SIG-M5 treated with dmso at 0.1 percent for 504 hours (cell line): ENCODE data around the gene AMPD3.
A peak's percentile ranks its signal among the peaks of the same experiment; 100 is the strongest.

Experiments
- DNase-seq: peaks from one replicate; lab custom pipeline; 2025; ENCODE audit not compliant: unreplicated experiment; lab: John Stamatoyannopoulos, UW

The AMPD3 gene

DNA sequence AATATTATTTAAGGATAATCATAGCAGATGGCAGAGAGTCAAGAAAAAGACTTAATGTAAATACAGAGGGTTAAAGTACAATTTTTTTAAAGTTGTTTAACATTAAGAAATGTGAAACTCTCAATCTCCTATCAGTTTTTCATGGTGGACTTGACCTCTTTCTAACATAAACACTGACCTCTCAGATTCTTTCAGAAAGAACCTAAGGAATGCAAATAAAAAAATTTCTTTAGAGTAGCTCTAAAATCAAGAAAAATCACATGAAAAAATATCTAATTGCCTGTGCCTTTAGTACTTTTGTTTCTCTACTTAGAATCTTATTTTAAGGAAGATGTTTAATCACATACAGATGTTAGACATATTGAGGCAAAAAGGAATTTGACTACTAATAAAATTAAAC is 73.1 kb downstream of the AMPD3 start:
- no peak for DNase-seq

- no peak for DNase-seq
Measured at GRCh38 chr11:10529279-10529678, 74.2 kb downstream of the AMPD3 start.

GRCh38 chr11:10532526-10532925 is 77.5 kb downstream of the AMPD3 start:
- no peak for DNase-seq

- DNase-seq = no peak
Measured at GRCh38 chr11:10533323-10533722, 78.3 kb downstream of the AMPD3 start.

DNA sequence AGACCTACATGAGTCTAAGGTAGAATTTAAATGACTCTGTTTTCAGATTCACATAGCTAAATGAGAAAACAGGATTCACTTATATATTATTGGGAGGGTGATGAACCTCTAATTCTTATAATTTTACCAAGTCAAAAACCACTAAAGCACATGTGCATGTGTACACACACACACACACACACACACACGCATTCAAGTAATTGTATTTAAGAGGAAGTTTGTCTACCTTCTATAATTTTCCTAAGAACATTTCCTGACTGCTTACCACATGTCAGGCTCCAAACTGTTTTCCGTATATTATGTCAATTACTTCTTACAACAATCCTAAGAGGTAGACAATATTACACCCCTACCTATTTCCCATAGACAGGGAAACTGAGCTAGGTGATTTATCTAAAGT is 79.3 kb downstream of the AMPD3 start:
- no peak for DNase-seq

DNA sequence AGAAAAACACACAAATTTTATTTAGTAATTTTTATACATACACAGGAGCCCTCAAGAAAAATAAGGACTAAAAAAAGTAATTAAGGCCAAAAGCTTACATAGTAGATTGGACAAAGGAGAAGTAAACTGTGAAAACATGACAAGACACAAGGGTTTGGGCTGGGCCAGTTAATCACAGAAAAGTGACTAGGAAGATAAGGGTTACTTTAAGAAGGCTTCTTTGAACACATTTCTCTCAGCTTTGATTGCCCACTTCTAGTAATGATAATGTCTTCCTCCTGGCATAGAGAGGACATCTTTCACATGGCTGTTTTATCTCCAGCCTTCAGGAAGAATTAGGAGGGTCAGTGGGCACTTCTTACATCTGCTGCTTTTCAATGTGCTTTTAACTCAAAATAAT is 82.5 kb downstream of the AMPD3 start:
- DNase-seq = no peak

GRCh38 chr11:10538924-10539323 is 83.9 kb downstream of the AMPD3 start:
- DNase-seq = no peak

DNA sequence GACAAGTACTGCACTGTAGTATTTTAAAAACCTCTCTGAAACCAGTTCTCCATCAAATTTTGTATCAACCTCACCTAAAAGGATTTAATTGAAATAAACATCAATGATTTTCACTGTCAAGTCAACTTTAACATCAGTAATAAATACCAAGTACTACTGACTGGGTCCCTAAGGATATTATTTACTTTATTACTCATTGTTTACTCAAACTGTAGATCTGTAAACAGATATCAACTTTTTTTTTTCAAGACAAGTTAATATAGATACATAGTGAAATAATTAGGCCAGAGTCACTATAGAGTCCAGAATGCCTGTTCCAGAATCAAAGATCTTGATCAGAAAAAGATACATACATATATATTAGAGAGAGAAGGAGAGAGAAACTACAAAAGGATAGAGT is 84.3 kb downstream of the AMPD3 start:
- no peak for DNase-seq

DNA sequence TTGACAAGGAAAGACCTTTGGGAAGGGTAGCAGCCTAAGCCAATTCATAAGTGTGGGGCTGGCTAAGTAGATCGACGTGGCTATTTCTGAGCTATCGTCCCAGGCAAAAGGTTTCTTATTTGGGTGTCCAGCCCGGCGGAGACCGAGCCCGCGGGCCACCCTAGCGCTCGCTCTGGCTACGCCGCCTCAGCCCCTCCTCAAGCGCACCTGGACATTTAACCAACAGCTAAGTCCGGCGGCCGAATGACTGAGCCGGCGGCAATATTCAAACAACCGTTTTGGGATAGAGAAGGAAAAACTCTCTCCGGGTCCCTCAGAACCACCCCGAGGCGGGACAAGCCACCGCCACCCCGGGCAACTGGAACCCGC is 85.5 kb downstream of the AMPD3 start:
- no peak for DNase-seq

GRCh38 chr11:10540915-10541560 is 86.0 kb downstream of the AMPD3 start, which contains the start of gene RNF141:
TSS of gene RNF141 (minus strand) at chr11:10541187. CDS start at chr11:10534158, 7,029 bp downstream.
- DNase-seq = peak; percentile 78

GRCh38 chr11:10541561-10541930 is 86.5 kb downstream of the AMPD3 start:
- DNase-seq = no peak

GRCh38 chr11:10542776-10543175 is 87.7 kb downstream of the AMPD3 start:
- DNase-seq = no peak

DNA sequence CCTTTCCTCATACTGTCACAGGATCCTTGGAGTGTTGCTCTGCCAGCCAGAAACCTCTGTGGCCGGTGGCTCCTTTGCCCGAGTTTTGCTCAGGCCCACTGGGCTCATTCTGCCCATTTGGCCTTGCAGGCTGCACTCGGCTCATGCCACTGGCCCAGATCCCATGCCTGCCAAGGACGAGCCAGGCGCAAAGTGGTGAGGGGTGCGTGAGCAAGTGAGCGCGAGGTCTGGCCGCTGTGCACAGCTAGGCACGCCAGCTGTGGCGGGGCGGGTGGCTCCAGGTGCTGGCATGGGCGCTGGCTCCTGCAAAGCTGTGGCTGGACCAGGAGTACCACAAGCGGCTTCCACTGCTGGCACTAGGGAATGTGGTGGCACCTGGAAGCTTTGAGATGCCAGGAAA is 88.7 kb downstream of the AMPD3 start:
- no peak for DNase-seq

DNA sequence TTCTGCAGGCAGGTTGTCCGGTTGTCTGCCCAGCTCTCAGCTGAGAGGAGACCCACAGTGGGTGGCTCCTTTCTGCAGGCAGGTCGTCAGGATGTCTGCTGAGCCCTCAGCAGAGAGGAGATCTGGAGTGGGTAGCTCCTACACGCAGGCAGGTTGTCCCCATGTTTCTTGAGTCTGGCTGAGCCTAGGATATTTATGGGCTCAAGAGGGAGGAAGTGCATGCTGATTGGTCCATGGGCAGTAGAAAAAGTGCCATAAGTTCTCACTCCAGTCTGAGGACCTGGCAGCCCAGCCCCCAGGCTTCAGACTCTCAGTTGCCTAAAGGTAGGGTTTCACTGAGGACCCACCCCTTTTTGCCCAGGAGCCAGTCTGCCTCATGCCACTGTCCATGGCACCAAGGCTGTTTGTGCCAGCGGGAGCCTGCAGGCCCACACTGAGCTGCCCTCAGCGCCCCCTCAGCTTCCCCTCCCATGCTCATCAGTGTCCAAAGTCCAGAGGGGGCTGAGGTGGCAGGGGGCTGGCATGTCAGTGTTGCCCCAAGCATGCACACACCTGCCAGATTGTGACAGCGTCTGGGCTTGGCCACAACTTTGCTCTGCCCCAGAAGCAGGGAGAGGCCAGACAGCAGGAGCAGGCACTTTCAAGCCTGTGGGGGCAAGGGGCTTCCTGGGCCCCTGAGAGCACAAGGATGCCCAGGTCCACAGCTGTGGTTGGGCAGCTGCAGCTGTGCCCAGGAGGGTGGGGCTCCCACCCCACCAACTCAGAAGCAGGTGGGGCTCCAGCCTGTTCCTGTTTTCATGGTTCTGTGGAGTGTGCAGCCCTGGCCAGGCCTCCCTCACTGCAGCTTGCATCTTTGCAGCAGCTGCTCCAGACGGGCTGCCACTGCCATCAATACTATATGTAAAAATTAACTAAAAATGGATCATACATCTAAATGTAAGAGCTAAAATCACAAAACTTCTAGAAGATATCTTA is 89.7 kb downstream of the AMPD3 start:
- DNase-seq = peak; percentile 10

- DNase-seq = no peak
Measured at GRCh38 chr11:10550503-10551289, 95.6 kb downstream of the AMPD3 start.

DNA sequence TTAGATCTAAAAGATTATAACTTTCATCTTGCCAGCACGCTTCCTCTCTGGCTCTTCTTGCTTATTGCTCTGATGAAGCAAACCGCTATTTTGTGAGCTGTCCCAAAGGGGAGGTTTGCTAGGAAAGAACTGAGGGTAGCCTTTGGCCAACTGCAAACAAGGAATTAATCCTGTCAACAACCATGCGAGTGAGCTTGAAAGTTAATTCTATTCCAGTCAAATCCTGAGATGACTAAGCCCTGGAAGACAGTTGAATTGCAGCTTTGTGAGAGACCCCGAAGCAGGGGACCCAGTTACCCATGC is 96.2 kb downstream of the AMPD3 start:
- DNase-seq = no peak

DNA sequence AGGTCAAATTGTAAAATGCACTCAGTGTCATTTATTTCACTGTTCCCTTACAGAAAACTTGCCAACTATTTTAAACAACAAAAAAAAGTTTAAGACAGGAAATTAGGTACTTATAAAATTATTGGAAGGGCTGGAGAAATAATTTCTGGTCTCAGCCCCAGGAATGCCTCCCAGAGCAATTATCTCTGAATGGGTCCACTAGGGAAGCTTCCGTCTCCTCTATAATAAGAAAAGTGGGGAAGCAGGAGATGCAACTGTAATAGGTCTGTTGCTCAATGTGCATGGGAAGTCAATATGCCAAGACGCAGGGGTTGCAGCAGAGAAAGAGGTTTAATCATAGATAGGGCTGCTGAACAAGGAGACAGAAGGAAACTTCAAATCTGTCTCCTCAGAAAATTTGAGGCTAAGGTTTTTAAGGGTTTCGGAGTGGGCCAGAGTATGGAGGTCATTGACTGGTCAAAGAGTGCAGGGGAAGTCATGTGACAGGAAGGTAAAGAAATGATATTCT is 96.8 kb downstream of the AMPD3 start:
- DNase-seq = no peak

DNA sequence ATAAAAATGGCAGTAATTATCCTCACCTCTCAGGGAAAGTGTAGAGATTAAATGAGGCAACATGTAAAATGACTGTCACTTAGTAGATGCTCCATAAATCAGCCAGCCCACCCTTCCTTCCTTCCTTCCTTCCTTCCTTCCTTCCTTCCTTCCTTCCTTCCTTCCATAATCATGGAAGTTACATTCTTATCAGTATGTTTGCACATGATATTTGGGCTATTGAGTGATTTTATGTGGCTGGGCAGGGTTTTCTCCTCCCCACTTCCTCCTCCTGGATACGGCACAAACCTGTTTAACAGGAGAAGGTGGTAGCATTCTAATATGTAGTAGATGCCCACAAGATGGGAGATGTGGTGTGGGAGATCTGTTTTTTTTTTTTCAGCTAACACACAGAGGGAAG is 101.5 kb downstream of the AMPD3 start:
- DNase-seq = no peak
